HL-60 (cell line): ENCODE data around the gene GMDS.

Source experiments
- DNase-seq, 2 experiments: peaks; one replicate each; pipeline ENCODE4 v3.0.0-alpha.2; 2010 to 2020; ENCODE audit warnings: low read depth in 1 of 2, low spot score in 1 of 2
- H3K27ac ChIP-seq: fragments of 250-450 bp; sonication (Bioruptor Pico); replicated peaks from 2 replicates; pipeline ENCODE4 v1.5.1; 2020; ENCODE audit warnings: mild to moderate bottlenecking, moderate library complexity
- H3K27me3 ChIP-seq: fragments of 250-450 bp; sonication (Bioruptor Pico); 2 replicates; pipeline ENCODE4 v1.5.1; 2021; ENCODE audit warnings: mild to moderate bottlenecking, moderate library complexity; ENCODE audit not compliant: insufficient read depth, poor library complexity, severe bottlenecking
- H3K4me3 ChIP-seq: replicated peaks from 2 replicates; pipeline ENCODE4 v1.5.1; 2011; ENCODE audit warnings: mild to moderate bottlenecking, control low read depth, low read length; ENCODE audit not compliant: insufficient read depth
- CTCF ChIP-seq: IDR thresholded peaks from one replicate; pipeline ENCODE4 v1.5.1; 2011; ENCODE audit warnings: low read length, control low read depth, inconsistent platforms; ENCODE audit not compliant: insufficient read depth
- GABPA ChIP-seq: IDR thresholded peaks from 2 replicates; pipeline ENCODE4 v1.6.1; 2012; ENCODE audit warnings: low read depth
- POLR2AphosphoS5 ChIP-seq: IDR thresholded peaks from 2 replicates; pipeline ENCODE4 v1.6.1; 2012; ENCODE audit warnings: low read depth
- REST ChIP-seq: IDR thresholded peaks from 2 replicates; pipeline ENCODE4 v1.6.1; 2012; ENCODE audit warnings: low read depth; ENCODE audit not compliant: insufficient replicate concordance
- SPI1 ChIP-seq: IDR thresholded peaks from 2 replicates; pipeline ENCODE4 v1.6.1; 2012; ENCODE audit warnings: low read depth, mild to moderate bottlenecking, borderline replicate concordance

GMDS gene

GRCh38 chr6:2258112-2258511 lies 12.7 kb upstream of the GMDS start:
- TF ChIP-seq GABPA (no peak), POLR2AphosphoS5 (no peak), REST (no peak), CTCF (no peak), SPI1 (no peak)
- no peak overlapping the region for H3K27ac ChIP-seq

GRCh38 chr6:2257363-2257762 lies 12.0 kb upstream of the GMDS start:
- DNase-seq: no peak
- TF ChIP-seq SPI1 (no peak), GABPA (no peak), CTCF (no peak), REST (no peak), POLR2AphosphoS5 (no peak)
- H3K27me3 ChIP-seq: no peaks in the 10 kb centered on the region
- no peak overlapping the region for H3K27ac ChIP-seq
- H3K4me3 ChIP-seq: no peak overlapping the region

More at GRCh38 chr6:2258112-2258511, 12.7 kb upstream of the GMDS start:
- no peak overlapping the region for H3K4me3 ChIP-seq
- no peaks in the 10 kb centered on the region for H3K27me3 ChIP-seq
- no peak for DNase-seq

- Histone ChIP-seq H3K27me3 (no peaks in the 10 kb centered on the region), H3K27ac (no peak overlapping the region), H3K4me3 (no peak overlapping the region)
- no peak for TF ChIP-seq REST
- DNase-seq: no peak
Observed at GRCh38 chr6:2254747-2255146, 9.3 kb upstream of the GMDS start.

- TF ChIP-seq REST: no peak
- no peak for TF ChIP-seq POLR2AphosphoS5
- no peak for TF ChIP-seq SPI1
- no peak for TF ChIP-seq CTCF
- Histone ChIP-seq H3K27me3 (no peaks in the 10 kb centered on the region), H3K27ac (no peak overlapping the region), H3K4me3 (no peak overlapping the region)
- DNase-seq: no peak
Observed at GRCh38 chr6:2249126-2249525, 3.7 kb upstream of the GMDS start.
